ENCODE results near the gene SLF2. TPM values are rescaled to one million over a fixed set of nuclear protein-coding genes. Genes with fewer than 3 reads are reported as not detected.

The SLF2 gene
- total and polyA plus RNA-seq, 2 of the 13 experiments (the other 11 are each of a cell fraction or from before 2014, with no cell fraction given) = 12.2 to 48.1 TPM

- no peak for TF ChIP-seq TGIF2 (CRISPR knock-in tag; IDR thresholded peaks at IDR 0.05)
- TF ChIP-seq ISL2 (CRISPR knock-in tag; IDR thresholded peaks at IDR 0.05) = no peak
- TF ChIP-seq, protein P1, sequence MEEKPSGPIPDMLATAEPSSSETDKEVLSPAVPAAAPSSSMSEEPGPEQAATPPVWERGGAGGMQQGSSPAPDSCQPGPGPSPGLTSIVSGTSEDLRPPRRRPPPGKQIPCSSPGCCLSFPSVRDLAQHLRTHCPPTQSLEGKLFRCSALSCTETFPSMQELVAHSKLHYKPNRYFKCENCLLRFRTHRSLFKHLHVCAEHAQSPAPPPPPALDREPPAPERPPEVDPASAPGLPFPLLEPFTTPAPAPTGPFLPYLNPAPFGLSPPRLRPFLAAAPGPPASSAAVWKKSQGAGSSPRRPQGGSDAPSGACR (CRISPR knock-in tag; IDR thresholded peaks at IDR 0.05) = peak; percentile 78
- peak; percentile 30; the same call in 1 of the 2 replicates for TF ChIP-seq RAD21 (CRISPR knock-in tag; IDR thresholded peaks at IDR 0.05)
- TF ChIP-seq GLI4 (CRISPR knock-in tag; IDR thresholded peaks at IDR 0.05; ENCODE audit: borderline replicate concordance) = 0 out of 2 replicates have a peak, but pooled peaks have one; percentile 55
- TF ChIP-seq ZNF282 (IDR thresholded peaks at IDR 0.05; ENCODE audit: partially characterized antibody) = no peak
- peak; percentile 93 for TF ChIP-seq ZNF143 (CRISPR knock-in tag; IDR thresholded peaks at IDR 0.05)
- TF ChIP-seq BORCS8-MEF2B (CRISPR knock-in tag; IDR thresholded peaks at IDR 0.05) = peak; percentile 33; the same call in 1 of the 2 replicates
- TF ChIP-seq ZNF264 (CRISPR knock-in tag; IDR thresholded peaks at IDR 0.05) = peak; percentile 82
- TF ChIP-seq ZNF850 (CRISPR knock-in tag; conservative IDR thresholded peaks at IDR 0.05) = no peak; the same call in 1 of the 2 replicates
- TF ChIP-seq SOX6 (IDR thresholded peaks at IDR 0.05) = no peak
- TF ChIP-seq SOX6 (CRISPR knock-in tag; IDR thresholded peaks at IDR 0.05) = no peak; the same call in none of the 2 replicates
- TF ChIP-seq ZBTB3 (CRISPR knock-in tag; IDR thresholded peaks at IDR 0.05; ENCODE audit: borderline replicate concordance, low read depth) = no peak
- peak; percentile 67; the same call in 1 of the 2 replicates for TF ChIP-seq ZNF878 (CRISPR knock-in tag; IDR thresholded peaks at IDR 0.05)
- TF ChIP-seq ZNF776 (CRISPR knock-in tag; IDR thresholded peaks at IDR 0.05) = peak; percentile 64; the same call in 1 of the 2 replicates
- TF ChIP-seq ZNF224 (CRISPR knock-in tag; IDR thresholded peaks at IDR 0.05) = no peak
- TF ChIP-seq, protein P2, sequence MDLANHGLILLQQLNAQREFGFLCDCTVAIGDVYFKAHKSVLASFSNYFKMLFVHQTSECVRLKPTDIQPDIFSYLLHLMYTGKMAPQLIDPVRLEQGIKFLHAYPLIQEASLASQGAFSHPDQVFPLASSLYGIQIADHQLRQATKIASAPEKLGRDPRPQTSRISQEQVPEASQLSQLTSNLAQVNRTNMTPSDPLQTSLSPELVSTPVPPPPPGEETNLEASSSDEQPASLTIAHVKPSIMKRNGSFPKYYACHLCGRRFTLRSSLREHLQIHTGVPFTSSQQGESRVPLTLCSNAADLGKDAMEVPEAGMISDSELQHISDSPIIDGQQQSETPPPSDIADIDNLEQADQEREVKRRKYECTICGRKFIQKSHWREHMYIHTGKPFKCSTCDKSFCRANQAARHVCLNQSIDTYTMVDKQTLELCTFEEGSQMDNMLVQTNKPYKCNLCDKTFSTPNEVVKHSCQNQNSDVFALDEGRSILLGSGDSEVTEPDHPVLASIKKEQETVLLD (CRISPR knock-in tag; IDR thresholded peaks at IDR 0.05; ENCODE audit: low read depth) = peak; percentile 57; the same call in 1 of the 2 replicates
- peak; percentile 48 for TF ChIP-seq YY1 (IDR thresholded peaks at IDR 0.05; ENCODE audit: insufficient read depth, insufficient replicate concordance, low read depth, low read length)
- TF ChIP-seq NFKBIZ (CRISPR knock-in tag; IDR thresholded peaks at IDR 0.05) = no peak
- TF ChIP-seq ZMAT5 (CRISPR knock-in tag; IDR thresholded peaks at IDR 0.05; ENCODE audit: borderline replicate concordance, low read depth) = no peak
- TF ChIP-seq REL (CRISPR knock-in tag; conservative IDR thresholded peaks at IDR 0.05) = no peak
- peak; percentile 32; the same call in 1 of the 2 replicates for TF ChIP-seq IRX3 (CRISPR knock-in tag; IDR thresholded peaks at IDR 0.05; ENCODE audit: borderline replicate concordance, low read depth)
- TF ChIP-seq MZF1 (CRISPR knock-in tag; IDR thresholded peaks at IDR 0.05; ENCODE audit: borderline replicate concordance) = 0 out of 2 replicates have a peak, but pooled peaks have one; percentile 60
- TF ChIP-seq ZBTB46 (CRISPR knock-in tag; IDR thresholded peaks at IDR 0.05; ENCODE audit: borderline replicate concordance) = no peak
Measured at GRCh38 chr10:100912605-100913469, at the start of gene SLF2 (continued).

All from HepG2 (cell line).